Peyer's patch (tissue), 4 donors: Measurements from ENCODE around the gene SLMAP. TPM values are rescaled to one million over a fixed set of nuclear protein-coding genes. Genes with fewer than 3 reads are reported as not detected.
"Not testable (repeated sequence)": the region's sequence is repeated elsewhere in the genome, so short reads cannot be mapped to it uniquely, and the experiment has no call there.

Experiments used
- DNase-seq, 3 donors: peaks; one replicate each; pipeline ENCODE4 v3.0.0-alpha.2; 2017 to 2019
- H3K27ac ChIP-seq, 4 donors: fragments of 200-600 bp; sonication (generic); one replicate each; pipeline ENCODE4 v1.5.1; 2016 to 2019
- H3K27me3 ChIP-seq, 2 donors: fragments of 200-600 bp; sonication (generic); one replicate each; pipeline ENCODE4 v1.5.1; 2019
- H3K36me3 ChIP-seq, 3 donors: fragments of 200-600 bp; sonication (generic); one replicate each; pipeline ENCODE4 v1.5.1; 2016 to 2019
- H3K4me1 ChIP-seq, 4 donors: fragments of 200-600 bp; sonication (generic); one replicate each; pipeline ENCODE4 v1.5.1; 2016 to 2019
- H3K4me3 ChIP-seq, 4 donors: fragments of 200-600 bp; sonication (generic); 1 replicate in 3 of 4; 2 replicates in 1 of 4; pipeline ENCODE4 v1.5.1; 2016 to 2019; ENCODE audit warnings: mild to moderate bottlenecking in 1 of 4
- H3K9me3 ChIP-seq, 4 donors: fragments of 200-600 bp; sonication (generic); one replicate each; pipeline ENCODE4 v1.5.1; 2016 to 2019; ENCODE audit warnings: mild to moderate bottlenecking in 1 of 4
- CTCF ChIP-seq, 6 experiments: fragments of 450-650 bp in 4 of 6; fragments of 200-600 bp in 2 of 6; sonication (generic) in 1 of 6; IDR thresholded peaks; one replicate each; pipeline ENCODE4 v1.5.1; 2017 to 2019; ENCODE audit warnings: antibody characterized with exemption in 6 of 6, mild to moderate bottlenecking in 3 of 6, moderate library complexity in 1 of 6
- POLR2A ChIP-seq, 2 donors: fragments of 450-650 bp; IDR thresholded peaks; one replicate each; pipeline ENCODE4 v1.5.1; 2017; ENCODE audit warnings: antibody characterized with exemption in 2 of 2, mild to moderate bottlenecking in 2 of 2, moderate library complexity in 2 of 2
- total RNA-seq, 4 donors: library from RNA; depleted of rRNA; stranded (reverse); fragments of >200 nt; gene quantifications; one replicate each; pipeline ENCODE4 v1.1.0, GENCODE V29; 2016

SLMAP gene
- total RNA-seq, 4 donors from 2014 or later = 80.8 to 215 (median 94.4) TPM

DNA sequence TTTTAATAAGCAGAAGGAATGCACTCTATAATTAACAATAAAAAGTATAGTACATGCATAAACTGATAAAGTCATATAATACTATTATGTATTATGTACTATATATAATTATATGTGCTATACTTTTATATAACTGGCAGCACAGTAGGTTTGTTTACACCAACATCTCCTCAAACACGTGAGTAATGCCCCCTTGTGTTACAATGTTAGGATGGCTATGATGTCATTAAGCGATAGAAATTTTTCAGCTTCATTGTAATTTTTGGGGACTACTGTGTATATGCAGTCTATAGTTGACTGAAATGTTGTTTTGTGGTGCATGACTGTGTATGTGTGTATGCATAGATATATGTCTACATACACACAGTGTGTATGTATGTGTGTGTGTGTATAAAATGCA, 100.6 kb downstream of the SLMAP start:
- no peaks in the 10 kb centered on the region for H3K27me3 ChIP-seq
- DNase-seq = no peak
- no peak overlapping the region for H3K27ac ChIP-seq
- H3K4me1 ChIP-seq = no peaks in the 10 kb centered on the region
- peaks cover 0 to 36% (median 0%) of the 10 kb centered on the region in 3 donors for H3K36me3 ChIP-seq
- TF ChIP-seq CTCF (IDR thresholded peaks at IDR 0.05) (peak in 2 of 6 experiments; percentile 11 to 14), POLR2A (IDR thresholded peaks at IDR 0.05) (no peak)
- no peaks in the 10 kb centered on the region for H3K9me3 ChIP-seq
- H3K4me3 ChIP-seq = no peak overlapping the region

- no peak overlapping the region for H3K27ac ChIP-seq
- TF ChIP-seq CTCF (IDR thresholded peaks at IDR 0.05) (no peak), POLR2A (IDR thresholded peaks at IDR 0.05) (no peak)
- DNase-seq = no peak
- no peaks in the 10 kb centered on the region for H3K9me3 ChIP-seq
- H3K36me3 ChIP-seq = peaks cover 0 to 69% (median 0%) of the 10 kb centered on the region in 3 donors
- no peak overlapping the region for H3K4me3 ChIP-seq
- no peaks in the 10 kb centered on the region for H3K27me3 ChIP-seq
- no peaks in the 10 kb centered on the region for H3K4me1 ChIP-seq
These were observed 106.8 kb downstream of the SLMAP start for GRCh38 chr3:57862894-57863293.

DNA sequence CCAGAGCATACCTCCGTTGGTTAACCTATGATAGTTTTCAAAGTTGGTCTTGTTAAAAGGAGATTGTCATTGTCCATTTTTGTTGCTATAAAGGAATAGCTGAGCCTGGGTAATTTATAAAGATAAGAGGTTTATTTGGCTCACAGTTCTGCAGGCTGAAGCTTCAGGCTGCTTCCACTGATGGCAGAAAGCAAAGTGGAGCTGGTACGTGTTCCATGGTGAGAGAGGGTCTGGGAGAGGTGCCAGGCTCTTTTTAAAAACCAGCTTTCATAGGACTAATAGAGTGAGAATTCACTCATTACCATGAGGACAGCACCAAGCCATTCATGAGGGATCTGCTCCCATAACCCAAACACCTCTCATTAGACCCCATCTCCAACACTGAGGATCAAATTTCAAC, 107.3 kb downstream of the SLMAP start:
- Histone ChIP-seq H3K27ac (no peak overlapping the region), H3K4me1 (no peaks in the 10 kb centered on the region), H3K4me3 (no peak overlapping the region), H3K36me3 (peaks cover 0 to 65% (median 0%) of the 10 kb centered on the region in 3 donors), H3K9me3 (no peaks in the 10 kb centered on the region), H3K27me3 (no peaks in the 10 kb centered on the region)
- no peak for DNase-seq
- TF ChIP-seq CTCF (IDR thresholded peaks at IDR 0.05) = no peak
- TF ChIP-seq POLR2A (IDR thresholded peaks at IDR 0.05) = no peak

DNA sequence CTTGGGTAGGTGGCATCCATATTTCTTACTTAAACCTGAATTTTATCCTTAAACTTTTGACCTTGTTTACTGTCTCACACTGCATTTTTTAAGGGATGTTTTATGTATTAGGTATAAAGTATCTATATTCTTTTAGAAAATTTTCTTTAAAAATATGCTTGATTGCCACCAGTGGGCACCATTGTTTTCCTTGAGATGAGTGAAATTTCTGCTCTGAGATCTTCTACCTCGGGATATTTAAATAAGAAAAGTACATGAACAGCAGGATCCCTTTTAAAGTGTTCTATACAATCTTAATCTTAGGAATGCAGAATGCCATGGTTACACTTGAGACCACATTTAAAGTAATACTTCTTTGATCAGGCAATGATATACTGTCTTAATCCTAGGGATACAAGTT, 108.7 kb downstream of the SLMAP start:
- Histone ChIP-seq H3K36me3 (peaks cover 0 to 55% (median 0%) of the 10 kb centered on the region in 3 donors), H3K4me1 (no peaks in the 10 kb centered on the region), H3K27ac (no peak overlapping the region), H3K27me3 (no peaks in the 10 kb centered on the region), H3K4me3 (no peak overlapping the region), H3K9me3 (no peaks in the 10 kb centered on the region)
- TF ChIP-seq POLR2A (IDR thresholded peaks at IDR 0.05) (no peak), CTCF (IDR thresholded peaks at IDR 0.05) (peak in 4 of 6 experiments; percentile 20 to 37 (median 30))
- no peak for DNase-seq

GRCh38 chr3:57869110-57869509, 113.0 kb downstream of the SLMAP start:
- not testable (repeated sequence) for H3K4me1 ChIP-seq, H3K27me3 ChIP-seq, H3K4me3 ChIP-seq, H3K9me3 ChIP-seq, H3K27ac ChIP-seq, DNase-seq
- H3K36me3 ChIP-seq = peaks cover 0 to 33% (median 0%) of the 10 kb centered on the region in 3 donors

GRCh38 chr3:57872606-57873005, 116.5 kb downstream of the SLMAP start:
- H3K9me3 ChIP-seq = no peaks in the 10 kb centered on the region
- H3K36me3 ChIP-seq = peaks cover 0 to 4% (median 0%) of the 10 kb centered on the region in 3 donors
- H3K27me3 ChIP-seq = no peaks in the 10 kb centered on the region
- TF ChIP-seq POLR2A (IDR thresholded peaks at IDR 0.05) (no peak), CTCF (IDR thresholded peaks at IDR 0.05) (no peak)
- no peaks in the 10 kb centered on the region for H3K4me1 ChIP-seq
- H3K27ac ChIP-seq = no peak overlapping the region
- DNase-seq = no peak
- no peak overlapping the region for H3K4me3 ChIP-seq
